ENCODE measurements around the gene CTRB1.

The CTRB1 gene

GRCh38 chr16:75229172-75230031 is 10.6 kb downstream of the CTRB1 start:
- Histone ChIP-seq H3K9me3 (ENCODE audit: low read length) (no peaks in the 10 kb centered on the region), H3F3A (ENCODE audit: insufficient read depth, low read length) (no peaks in the 10 kb centered on the region), H4K20me1 (ENCODE audit: insufficient read depth, low read length) (no peaks in the 10 kb centered on the region), H3K4me3 (ENCODE audit: low read depth, low read length, poor library complexity, severe bottlenecking) (no peak overlapping the region), H3K36me3 (ENCODE audit: insufficient read depth, low read length) (no peaks in the 10 kb centered on the region), H3K9me2 (ENCODE audit: low read depth, low read length) (no peaks in the 10 kb centered on the region), H3K27me3 (ENCODE audit: insufficient read depth, low read length) (no peaks in the 10 kb centered on the region), H3K79me2 (ENCODE audit: insufficient read depth, low read length) (no peaks in the 10 kb centered on the region), H2AFZ (ENCODE audit: low read length) (no peak overlapping the region), H3K27ac (ENCODE audit: low read depth, low read length, poor library complexity, severe bottlenecking) (no peak overlapping the region), H3K4me1 (ENCODE audit: insufficient read depth, low read length, severe bottlenecking) (no peaks in the 10 kb centered on the region), H3K9ac (ENCODE audit: low read length) (no peak overlapping the region), H3K4me2 (ENCODE audit: low read length) (no peak overlapping the region)
- TF ChIP-seq CTCF (IDR thresholded peaks at IDR 0.05; ENCODE audit: low read length), result no peak
- no peak for TF ChIP-seq EZH2 (IDR thresholded peaks at IDR 0.05; ENCODE audit: borderline replicate concordance, low read length)

- no peak overlapping the region for H3K27ac ChIP-seq (ENCODE audit: low read depth, low read length, poor library complexity, severe bottlenecking)
Measured at GRCh38 chr16:75230471-75231110, 11.8 kb downstream of the CTRB1 start.

GRCh38 chr16:75231570-75231969 is 12.8 kb downstream of the CTRB1 start:
- Histone ChIP-seq H3K27ac (ENCODE audit: low read depth, low read length, poor library complexity, severe bottlenecking) (no peak overlapping the region), H4K20me1 (ENCODE audit: insufficient read depth, low read length) (no peaks in the 10 kb centered on the region), H3K9ac (ENCODE audit: low read length) (no peak overlapping the region), H3K9me3 (ENCODE audit: low read length) (no peaks in the 10 kb centered on the region), H3K4me3 (ENCODE audit: low read depth, low read length, poor library complexity, severe bottlenecking) (no peak overlapping the region), H3F3A (ENCODE audit: insufficient read depth, low read length) (no peaks in the 10 kb centered on the region), H2AFZ (ENCODE audit: low read length) (no peak overlapping the region), H3K4me2 (ENCODE audit: low read length) (no peak overlapping the region), H3K79me2 (ENCODE audit: insufficient read depth, low read length) (no peaks in the 10 kb centered on the region), H3K27me3 (ENCODE audit: insufficient read depth, low read length) (no peaks in the 10 kb centered on the region), H3K9me2 (ENCODE audit: low read depth, low read length) (no peaks in the 10 kb centered on the region), H3K36me3 (ENCODE audit: insufficient read depth, low read length) (no peaks in the 10 kb centered on the region), H3K4me1 (ENCODE audit: insufficient read depth, low read length, severe bottlenecking) (no peaks in the 10 kb centered on the region)
- no peak for TF ChIP-seq EZH2 (IDR thresholded peaks at IDR 0.05; ENCODE audit: borderline replicate concordance, low read length)
- no peak for TF ChIP-seq CTCF (IDR thresholded peaks at IDR 0.05; ENCODE audit: low read length)

More at GRCh38 chr16:75230471-75231110, 11.8 kb downstream of the CTRB1 start:
- no peaks in the 10 kb centered on the region for H3K9me2 ChIP-seq (ENCODE audit: low read depth, low read length)
- no peak overlapping the region for H3K4me3 ChIP-seq (ENCODE audit: low read depth, low read length, poor library complexity, severe bottlenecking)
- no peaks in the 10 kb centered on the region for H3K36me3 ChIP-seq (ENCODE audit: insufficient read depth, low read length)
- H3K9ac ChIP-seq (ENCODE audit: low read length), result no peak overlapping the region
- H3K27me3 ChIP-seq (ENCODE audit: insufficient read depth, low read length), result no peaks in the 10 kb centered on the region
- no peak overlapping the region for H3K4me2 ChIP-seq (ENCODE audit: low read length)
- H2AFZ ChIP-seq (ENCODE audit: low read length), result no peak overlapping the region
- H3K4me1 ChIP-seq (ENCODE audit: insufficient read depth, low read length, severe bottlenecking), result no peaks in the 10 kb centered on the region
- H4K20me1 ChIP-seq (ENCODE audit: insufficient read depth, low read length), result no peaks in the 10 kb centered on the region
- TF ChIP-seq CTCF (IDR thresholded peaks at IDR 0.05; ENCODE audit: low read length), result no peak
- TF ChIP-seq EZH2 (IDR thresholded peaks at IDR 0.05; ENCODE audit: borderline replicate concordance, low read length), result no peak
- H3K9me3 ChIP-seq (ENCODE audit: low read length), result no peaks in the 10 kb centered on the region
- no peaks in the 10 kb centered on the region for H3K79me2 ChIP-seq (ENCODE audit: insufficient read depth, low read length)
- H3F3A ChIP-seq (ENCODE audit: insufficient read depth, low read length), result no peaks in the 10 kb centered on the region
